ENCODE results near the gene BBS12. TPM values are rescaled to one million over a fixed set of nuclear protein-coding genes. Genes with fewer than 3 reads are reported as not detected.

The BBS12 gene
- polyA plus RNA-seq, 4 donors: 11.7 to 15.1 (median 13.4) TPM

GRCh38 chr4:122793811-122794210 is 61.3 kb downstream of the BBS12 start:
- no peak for DNase-seq (ENCODE audit: low read depth in 4 of 4, low spot score in 2 of 4)

Other genes starting within 250 kb of the BBS12 start
- not detected for gene IL21, start 111.6 kb upstream of the BBS12 start, polyA plus RNA-seq (ENCODE audit: insufficient read length in 4 of 4)
- 1 to 10 TPM; 7.6 to 9.9 (median 8.4) TPM for gene FGF2, start 94.1 kb downstream of the BBS12 start, polyA plus RNA-seq (ENCODE audit: insufficient read length in 4 of 4)
- gene NUDT6, start 189.9 kb downstream of the BBS12 start, polyA plus RNA-seq (ENCODE audit: insufficient read length in 4 of 4): 10 to 100 TPM; 13.9 to 23.5 (median 18.2) TPM